Activated gamma-delta T cell treated with Interleukin-2 at 50 U/mL for 16 hours (primary cell): ENCODE data around the gene XPNPEP2.

ENCODE experiments used
- DNase-seq: peaks from one replicate; pipeline ENCODE4 v3.0.0-alpha.2; 2020

XPNPEP2 gene

GRCh38 chrX:129754056-129755024 lies 15.6 kb downstream of the XPNPEP2 start:
- no peak for DNase-seq

GRCh38 chrX:129755779-129756650 lies 17.2 kb downstream of the XPNPEP2 start:
- DNase-seq, result peak; percentile 27

GRCh38 chrX:129759576-129760061 lies 20.8 kb downstream of the XPNPEP2 start:
- peak; percentile 55 for DNase-seq

GRCh38 chrX:129760155-129760554 lies 21.4 kb downstream of the XPNPEP2 start:
- DNase-seq, result no peak

- DNase-seq, result no peak
Measured at GRCh38 chrX:129760981-129761380, 22.2 kb downstream of the XPNPEP2 start.

- no peak for DNase-seq
Measured at GRCh38 chrX:129761596-129761995, 22.8 kb downstream of the XPNPEP2 start.

- DNase-seq, result no peak
Measured at GRCh38 chrX:129762448-129762847, 23.7 kb downstream of the XPNPEP2 start.

GRCh38 chrX:129763666-129764065 lies 24.9 kb downstream of the XPNPEP2 start:
- no peak for DNase-seq

- DNase-seq, result no peak
Measured at GRCh38 chrX:129768186-129768585, 29.4 kb downstream of the XPNPEP2 start.

- DNase-seq, result no peak
Measured at GRCh38 chrX:129768586-129769466, 30.0 kb downstream of the XPNPEP2 start.

- DNase-seq, result peak; percentile 75
Measured at GRCh38 chrX:129769467-129770154, 30.8 kb downstream of the XPNPEP2 start.

GRCh38 chrX:129771266-129771995 lies 32.7 kb downstream of the XPNPEP2 start:
- no peak for DNase-seq

- peak; percentile 35 for DNase-seq
Measured at GRCh38 chrX:129772796-129773431, 34.1 kb downstream of the XPNPEP2 start.

GRCh38 chrX:129773649-129774458 lies 35.1 kb downstream of the XPNPEP2 start:
- DNase-seq, result peak; percentile 32

- DNase-seq, result peak; percentile 75
Measured at GRCh38 chrX:129777218-129778030, 38.6 kb downstream of the XPNPEP2 start.

- DNase-seq, result no peak
Measured at GRCh38 chrX:129779086-129779672, 40.4 kb downstream of the XPNPEP2 start.

- DNase-seq, result peak; percentile 71
Measured at GRCh38 chrX:129779747-129780146, 41.0 kb downstream of the XPNPEP2 start, which contains the start of gene SASH3. SASH3 (plus strand) TSS chrX:129779949; CDS start chrX:129780098, 149 bp downstream.
